COLO668 (cell line): ENCODE results near the gene IL1A.

Experiments used
- DNase-seq: peaks from one replicate; lab custom pipeline; 2025; ENCODE audit not compliant: unreplicated experiment; lab: John Stamatoyannopoulos, UW

Gene IL1A

DNA sequence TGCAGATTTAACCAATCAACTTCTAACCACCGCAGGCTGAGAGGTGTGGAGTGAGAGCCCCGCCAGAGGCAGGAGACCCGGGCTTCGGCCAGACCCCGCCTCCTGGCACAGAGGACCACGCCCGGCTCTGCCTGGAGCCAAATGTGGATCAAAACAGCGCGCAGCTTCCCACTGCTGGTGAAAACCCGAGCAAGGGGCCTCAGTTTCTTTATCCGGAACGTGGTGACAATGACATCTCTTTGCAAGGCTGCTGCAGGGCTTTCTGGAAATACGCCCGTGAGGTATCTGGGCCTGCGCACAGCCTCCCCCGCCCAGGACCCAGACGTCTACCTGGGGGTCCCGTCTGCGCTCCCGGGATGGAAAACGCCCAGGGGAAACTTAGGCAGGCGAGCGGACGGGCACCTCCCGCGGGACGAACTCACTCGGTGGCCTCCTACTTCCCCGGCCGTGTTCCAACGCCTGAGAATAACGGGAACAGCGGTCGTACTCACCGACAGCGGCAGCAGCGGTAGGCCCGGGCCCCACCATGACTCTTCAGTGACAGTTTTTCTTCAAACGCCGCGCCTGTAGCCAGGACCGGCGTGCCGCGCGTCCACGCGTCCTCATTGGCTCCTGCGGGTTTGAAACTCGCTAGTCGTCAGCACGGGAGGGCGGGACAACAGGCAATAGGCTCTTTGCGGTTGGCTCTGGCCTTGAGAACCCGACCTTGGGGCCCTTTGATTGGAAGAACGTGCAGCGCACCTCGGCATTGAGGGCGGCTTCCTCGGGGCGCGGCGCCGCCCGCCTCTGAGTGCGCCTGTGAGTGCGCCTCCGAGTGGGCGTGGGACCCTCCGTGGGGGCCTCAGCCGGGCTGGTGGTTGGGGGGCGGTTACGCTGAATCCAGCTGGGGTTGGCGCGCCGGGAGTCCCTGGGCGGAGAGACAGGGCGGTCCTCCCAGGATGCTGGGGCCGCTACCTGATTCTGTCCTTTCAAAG is 19.9 kb downstream of the IL1A start, which contains the start of gene CKAP2L:
Gene CKAP2L, minus strand, starts transcription at position 539 of the 974 bp plus-strand sequence. Its CDS starts 11 bp downstream, at position 528.
- peak; percentile 96 for DNase-seq

GRCh38 chr2:112762276-112762675 is 22.0 kb downstream of the IL1A start:
- DNase-seq, result no peak

- no peak for DNase-seq
These were observed 24.1 kb downstream of the IL1A start for GRCh38 chr2:112760149-112760548.

- no peak for DNase-seq
These were observed 25.6 kb downstream of the IL1A start for GRCh38 chr2:112758711-112759110.

DNA sequence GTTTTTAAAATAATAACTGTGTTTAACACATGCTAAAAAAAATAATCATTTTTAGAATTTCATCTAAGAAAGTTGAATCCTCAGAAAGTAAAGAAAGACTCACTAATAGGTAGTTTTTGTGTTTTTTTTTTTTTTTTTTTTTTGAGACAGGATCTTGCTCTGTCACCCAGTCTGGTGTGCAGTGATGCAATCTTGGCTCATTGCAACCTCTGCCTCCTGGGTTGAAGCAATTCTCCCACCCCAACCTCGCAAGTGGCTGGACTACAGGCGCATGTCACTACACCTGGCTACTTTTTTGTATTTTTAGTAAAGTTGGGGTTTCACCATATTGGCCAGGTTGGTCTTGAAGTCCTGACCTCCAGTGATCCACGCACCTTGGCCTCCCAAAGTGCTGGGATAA is 27.0 kb downstream of the IL1A start:
- DNase-seq, result no peak

- DNase-seq, result no peak
These were observed 28.1 kb downstream of the IL1A start for GRCh38 chr2:112756207-112756606.

GRCh38 chr2:112755444-112755843 is 28.8 kb downstream of the IL1A start:
- no peak for DNase-seq

GRCh38 chr2:112754564-112754963 is 29.7 kb downstream of the IL1A start:
- DNase-seq, result no peak

- DNase-seq, result no peak
These were observed 31.6 kb downstream of the IL1A start for GRCh38 chr2:112752667-112753066.

GRCh38 chr2:112751451-112752197 is 32.7 kb downstream of the IL1A start:
- no peak for DNase-seq

DNA sequence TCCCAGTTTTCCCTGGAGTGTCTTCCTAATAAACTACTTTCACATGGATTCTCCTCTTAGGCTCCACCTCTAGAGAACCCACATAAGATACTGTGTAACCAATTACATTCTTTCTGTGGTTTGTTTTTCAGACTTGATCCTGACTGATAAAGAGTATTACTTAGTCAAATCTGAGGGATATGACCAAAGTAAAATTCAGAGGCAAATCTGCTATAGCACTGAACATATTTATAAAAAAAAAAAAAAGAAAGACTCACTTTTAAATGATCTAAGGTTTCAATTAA is 33.8 kb downstream of the IL1A start:
- no peak for DNase-seq

DNA sequence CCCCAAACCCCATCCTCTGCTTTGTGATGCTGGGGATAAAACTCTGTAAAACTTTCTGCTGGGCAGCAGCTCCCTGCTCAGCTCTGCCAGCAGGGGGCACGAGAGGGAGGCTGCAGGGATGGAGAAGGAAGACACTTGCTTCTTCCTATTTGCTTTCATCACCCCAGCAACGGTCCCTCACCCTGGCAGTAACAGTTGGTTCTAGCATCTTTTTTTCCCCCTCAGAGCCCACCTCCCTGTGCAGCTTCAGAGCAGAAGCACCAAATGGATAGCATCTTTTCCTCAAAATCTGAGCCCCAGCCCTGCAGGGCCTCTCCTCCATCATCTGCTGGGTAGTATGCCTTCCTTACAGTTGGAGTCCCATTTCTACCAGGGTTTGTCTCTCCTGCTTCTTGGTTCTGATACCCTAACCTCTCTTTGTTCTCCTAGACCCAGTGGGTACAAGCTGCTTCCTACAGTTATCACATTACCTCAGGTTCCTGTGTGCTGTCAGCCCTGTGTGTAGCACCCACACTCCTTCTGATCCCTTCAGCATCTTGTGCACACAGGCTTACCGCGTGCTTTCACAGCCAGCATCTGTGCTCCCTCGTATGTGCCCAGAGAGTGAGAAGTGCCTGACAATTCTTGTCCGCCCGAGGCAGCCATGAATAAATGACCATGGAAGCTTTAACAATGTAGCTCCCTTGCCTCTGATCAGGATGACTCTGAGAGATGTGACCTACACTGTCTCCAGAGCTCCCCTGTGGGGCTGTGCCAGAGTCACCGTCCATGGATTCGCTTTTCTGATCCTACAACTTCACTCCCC is 34.3 kb downstream of the IL1A start:
- peak; percentile 64 for DNase-seq

DNA sequence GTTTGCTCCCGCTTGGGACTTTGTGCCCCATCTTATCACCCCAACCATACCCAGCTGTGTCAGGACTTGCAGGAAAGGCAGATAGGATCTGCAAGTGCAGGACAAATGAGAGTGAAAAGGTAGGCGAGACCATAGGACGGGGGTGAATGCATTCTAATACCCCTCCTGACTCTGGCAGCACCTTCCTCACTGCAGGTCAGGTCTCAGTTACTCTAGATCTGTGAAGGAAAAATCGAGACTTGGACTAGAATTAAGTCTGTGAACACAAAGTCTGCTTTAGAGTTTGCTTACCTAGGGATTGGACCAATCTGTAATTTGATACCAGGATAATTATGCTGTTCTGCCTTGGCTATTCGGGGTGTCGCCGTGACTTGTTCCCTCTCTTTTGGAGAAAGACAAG is 43.8 kb downstream of the IL1A start:
- DNase-seq, result no peak

- no peak for DNase-seq
These were observed 46.6 kb downstream of the IL1A start for GRCh38 chr2:112737542-112738232.

GRCh38 chr2:112733871-112734270 is 50.4 kb downstream of the IL1A start:
- no peak for DNase-seq

DNA sequence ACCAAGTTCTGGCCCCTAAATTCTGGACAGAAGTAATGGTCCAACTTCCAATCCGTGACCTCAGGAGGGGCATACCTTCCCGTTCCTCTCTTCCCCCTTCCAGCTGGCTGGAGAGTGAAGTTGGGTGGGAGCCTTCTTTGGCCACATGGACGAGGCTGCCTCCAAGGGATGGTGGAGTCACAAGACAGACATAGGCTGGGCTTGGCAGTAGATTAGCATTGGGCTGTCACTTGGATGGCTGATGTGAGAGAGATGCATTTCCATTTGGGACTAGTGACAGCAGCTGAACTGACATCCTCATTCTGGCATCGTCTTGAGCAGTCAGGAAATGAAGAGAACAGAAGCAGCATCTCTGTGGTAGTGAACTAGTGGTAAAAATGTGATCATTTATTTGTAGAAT is 50.8 kb downstream of the IL1A start:
- DNase-seq, result no peak

DNA sequence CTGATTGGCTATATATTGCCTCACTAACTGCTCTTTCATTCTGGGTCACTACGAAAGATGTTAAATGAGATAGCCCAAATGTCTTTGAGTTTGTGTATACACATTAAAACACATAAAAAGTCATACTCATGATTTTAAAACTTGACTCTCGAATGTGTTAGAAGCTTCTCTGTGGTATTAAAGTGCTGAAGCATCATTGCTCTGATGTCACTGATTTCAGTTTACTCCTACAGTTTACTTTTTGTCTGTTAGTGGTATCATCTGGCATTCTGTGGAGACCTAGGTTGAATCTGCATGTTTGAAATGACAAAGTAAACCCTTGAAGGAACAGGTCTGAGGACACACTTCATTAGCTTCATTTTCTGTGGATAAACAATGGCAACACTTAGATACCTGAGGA is 52.8 kb downstream of the IL1A start:
- DNase-seq, result no peak

DNA sequence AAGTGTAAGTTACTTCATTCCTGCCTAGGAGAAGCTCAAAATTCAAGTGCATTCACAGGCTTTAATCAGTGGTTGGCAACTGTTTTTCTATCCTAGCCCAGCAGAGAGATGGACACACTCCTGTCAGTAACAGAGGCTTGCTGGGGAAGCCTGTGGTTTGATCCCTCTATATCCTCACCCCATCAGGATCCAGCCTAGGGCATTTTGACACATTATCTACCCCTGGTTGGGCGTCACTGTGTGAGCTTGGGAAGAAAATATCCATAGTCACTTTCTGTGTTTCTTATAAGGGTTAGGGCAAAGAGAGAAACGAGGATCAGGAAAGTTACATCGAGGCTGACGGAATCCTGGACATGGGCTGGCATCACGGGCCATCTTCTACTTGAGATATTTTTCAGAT is 53.5 kb downstream of the IL1A start:
- DNase-seq, result no peak

DNA sequence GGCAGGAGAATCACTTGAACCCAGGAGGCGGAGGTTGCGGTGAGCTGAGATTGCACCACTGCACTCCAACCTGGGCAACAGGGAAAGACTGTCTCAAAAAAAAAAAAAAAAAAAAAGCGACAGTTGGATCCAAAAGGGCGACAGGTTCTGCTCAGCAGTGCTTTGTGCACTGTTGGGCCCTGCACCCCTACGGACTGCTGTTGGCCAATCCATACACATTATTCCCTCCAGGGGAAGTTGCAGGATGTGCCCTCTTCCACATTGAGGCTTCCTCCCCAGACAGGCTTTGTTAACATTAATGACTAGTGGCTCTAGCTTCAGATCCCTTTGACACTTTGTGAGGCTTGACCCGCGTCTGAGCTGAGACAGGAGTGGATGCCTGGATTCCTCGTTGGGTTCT is 54.1 kb downstream of the IL1A start:
- no peak for DNase-seq

DNA sequence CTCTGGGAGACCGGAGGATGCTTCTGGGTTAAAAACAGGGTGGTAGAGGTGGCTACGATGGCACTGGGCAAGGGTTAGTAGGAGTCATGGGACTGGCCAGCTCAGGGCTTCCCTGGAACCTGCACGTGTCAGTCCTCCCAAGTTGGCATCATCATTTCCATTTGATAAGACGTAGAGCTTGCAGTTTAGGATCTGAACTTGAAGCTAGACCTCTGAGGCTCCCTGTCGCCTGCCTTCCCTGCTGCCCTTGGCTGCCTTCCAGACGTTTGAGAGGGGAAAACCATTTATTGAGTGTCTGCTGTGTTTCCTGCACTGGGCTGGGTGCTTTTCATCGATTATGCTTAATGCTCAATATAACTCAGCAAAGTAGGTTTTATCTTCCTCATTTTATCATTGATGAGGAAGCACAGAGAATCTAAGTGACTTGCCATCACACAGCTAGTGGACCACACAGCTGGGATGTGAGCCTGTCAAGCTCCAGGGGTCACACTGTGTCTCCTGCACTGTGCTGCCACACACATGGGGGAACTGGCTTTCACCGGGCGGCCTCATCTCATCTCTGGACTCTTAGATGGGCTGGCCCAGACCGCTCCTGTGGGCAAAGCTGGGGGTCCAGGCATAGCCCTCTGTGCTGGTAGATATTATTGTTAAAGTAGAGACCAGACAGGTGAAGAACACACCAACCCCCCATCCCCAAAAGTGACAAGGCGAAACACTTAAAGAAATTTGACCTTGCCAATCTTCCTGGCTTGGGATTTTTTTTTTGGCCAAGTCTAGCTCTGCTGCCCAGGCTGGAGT is 55.7 kb downstream of the IL1A start:
- no peak for DNase-seq
